HEK293 (cell line): ENCODE data around the gene F3.

Source experiments
- RBAK ChIP-seq: fragments of 450-650 bp; formaldehyde crosslinking; IDR thresholded peaks from 2 replicates; pipeline ENCODE4 v1.5.1; 2016; ENCODE audit warnings: missing biosample characterization, missing genetic modification characterization
- SCRT1 ChIP-seq: fragments of 450-650 bp; formaldehyde crosslinking; IDR thresholded peaks from 2 replicates; pipeline ENCODE4 v1.5.1; 2016; ENCODE audit warnings: missing biosample characterization, missing genetic modification characterization, borderline replicate concordance
- TCF7L2 ChIP-seq: IDR thresholded peaks from 2 replicates; pipeline ENCODE4 v1.6.1; 2011; ENCODE audit warnings: low read depth, mild to moderate bottlenecking, inconsistent platforms, low read length, moderate library complexity, borderline replicate concordance
- ZNF350 ChIP-seq: fragments of 450-650 bp; formaldehyde crosslinking; IDR thresholded peaks from 2 replicates; pipeline ENCODE4 v1.5.0; 2017; ENCODE audit warnings: missing biosample characterization, mild to moderate bottlenecking, missing genetic modification characterization
- ZNF558 ChIP-seq: fragments of 450-650 bp; formaldehyde crosslinking; IDR thresholded peaks from 2 replicates; pipeline ENCODE4 v1.5.1; 2016; ENCODE audit warnings: missing biosample characterization, missing genetic modification characterization
- TF ChIP-seq, protein P1 (sequence below): fragments of 450-650 bp; formaldehyde crosslinking; IDR thresholded peaks from 2 replicates; pipeline ENCODE4 v1.5.1; 2016; ENCODE audit warnings: missing biosample characterization, missing genetic modification characterization
- TF ChIP-seq, protein P2 (sequence below): fragments of 450-650 bp; formaldehyde crosslinking; IDR thresholded peaks from 2 replicates; pipeline ENCODE4 v1.5.1; 2016; ENCODE audit warnings: missing biosample characterization, missing genetic modification characterization

DNA sequence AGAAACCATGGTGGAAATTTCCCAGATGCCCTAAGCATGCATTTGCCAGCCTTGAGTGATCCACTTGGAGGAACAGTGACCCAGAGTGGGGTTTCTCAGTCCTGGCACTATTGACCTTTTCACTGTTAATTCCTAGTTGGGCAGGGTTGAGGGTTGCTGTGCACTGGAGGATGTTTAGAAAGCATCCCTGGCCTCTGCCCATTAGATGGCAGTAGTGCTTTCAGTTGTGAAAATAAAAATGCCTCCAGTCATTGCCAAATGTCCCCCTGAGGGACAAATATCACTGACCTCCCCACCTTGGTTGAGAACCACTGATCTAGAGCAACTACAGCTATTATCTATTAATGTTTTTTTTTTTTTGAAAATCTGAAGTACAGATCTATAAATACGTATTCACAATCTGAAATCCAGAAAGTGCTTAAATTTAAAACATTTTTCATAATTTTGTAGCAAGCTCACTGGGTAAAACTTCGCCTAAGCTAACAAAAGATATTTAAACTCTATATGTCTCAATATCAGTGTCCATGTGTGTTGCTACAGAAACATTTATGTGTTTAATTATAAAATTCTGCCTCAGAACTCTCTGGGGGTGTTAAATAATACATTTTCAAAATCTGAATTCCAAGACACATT, 27.3 kb downstream of the F3 start:
- TF ChIP-seq ZNF558 (tag by site-specific recombination) (no peak), TCF7L2 (no peak), ZNF350 (tag by site-specific recombination) (no peak), RBAK (tag by site-specific recombination) (no peak), SCRT1 (tag by site-specific recombination) (no peak)
- TF ChIP-seq, protein P1, sequence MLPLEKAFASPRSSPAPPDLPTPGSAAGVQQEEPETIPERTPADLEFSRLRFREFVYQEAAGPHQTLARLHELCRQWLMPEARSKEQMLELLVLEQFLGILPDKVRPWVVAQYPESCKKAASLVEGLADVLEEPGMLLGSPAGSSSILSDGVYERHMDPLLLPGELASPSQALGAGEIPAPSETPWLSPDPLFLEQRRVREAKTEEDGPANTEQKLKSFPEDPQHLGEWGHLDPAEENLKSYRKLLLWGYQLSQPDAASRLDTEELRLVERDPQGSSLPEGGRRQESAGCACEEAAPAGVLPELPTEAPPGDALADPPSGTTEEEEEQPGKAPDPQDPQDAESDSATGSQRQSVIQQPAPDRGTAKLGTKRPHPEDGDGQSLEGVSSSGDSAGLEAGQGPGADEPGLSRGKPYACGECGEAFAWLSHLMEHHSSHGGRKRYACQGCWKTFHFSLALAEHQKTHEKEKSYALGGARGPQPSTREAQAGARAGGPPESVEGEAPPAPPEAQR (tag by site-specific recombination), result no peak
- TF ChIP-seq, protein P2, sequence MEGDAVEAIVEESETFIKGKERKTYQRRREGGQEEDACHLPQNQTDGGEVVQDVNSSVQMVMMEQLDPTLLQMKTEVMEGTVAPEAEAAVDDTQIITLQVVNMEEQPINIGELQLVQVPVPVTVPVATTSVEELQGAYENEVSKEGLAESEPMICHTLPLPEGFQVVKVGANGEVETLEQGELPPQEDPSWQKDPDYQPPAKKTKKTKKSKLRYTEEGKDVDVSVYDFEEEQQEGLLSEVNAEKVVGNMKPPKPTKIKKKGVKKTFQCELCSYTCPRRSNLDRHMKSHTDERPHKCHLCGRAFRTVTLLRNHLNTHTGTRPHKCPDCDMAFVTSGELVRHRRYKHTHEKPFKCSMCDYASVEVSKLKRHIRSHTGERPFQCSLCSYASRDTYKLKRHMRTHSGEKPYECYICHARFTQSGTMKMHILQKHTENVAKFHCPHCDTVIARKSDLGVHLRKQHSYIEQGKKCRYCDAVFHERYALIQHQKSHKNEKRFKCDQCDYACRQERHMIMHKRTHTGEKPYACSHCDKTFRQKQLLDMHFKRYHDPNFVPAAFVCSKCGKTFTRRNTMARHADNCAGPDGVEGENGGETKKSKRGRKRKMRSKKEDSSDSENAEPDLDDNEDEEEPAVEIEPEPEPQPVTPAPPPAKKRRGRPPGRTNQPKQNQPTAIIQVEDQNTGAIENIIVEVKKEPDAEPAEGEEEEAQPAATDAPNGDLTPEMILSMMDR (tag by site-specific recombination), result no peak
